ENCODE results near the gene ADCY10. TPM values are rescaled to one million over a fixed set of nuclear protein-coding genes. Genes with fewer than 3 reads are reported as not detected.

The ADCY10 gene
- total and polyA plus RNA-seq, 2 experiments from 2014 or later: not detected

GRCh38 chr1:167893798-167894197, 20.1 kb downstream of the ADCY10 start:
- H3K9me3 Mint-ChIP-seq: no peaks in the 10 kb centered on the region
- Histone ChIP-seq H3K4me1 (ENCODE audit: insufficient read depth) (no peaks in the 10 kb centered on the region), H3K36me3 (ENCODE audit: insufficient read depth) (no peaks in the 10 kb centered on the region), H3F3A (replicated peaks; ENCODE audit: low read depth) (no peaks in the 10 kb centered on the region), H2AFZ (peak overlapping the region; percentile 69; the same call in 1 of the 2 replicates), H3K79me2 (replicated peaks; ENCODE audit: insufficient read depth) (no peaks in the 10 kb centered on the region), H4K20me1 (replicated peaks; ENCODE audit: insufficient read depth) (no peaks in the 10 kb centered on the region), H3K4me2 (no peak overlapping the region), H3K27ac (ENCODE audit: low read depth) (no peak overlapping the region), H3K4me3 (no peak overlapping the region), H3K27me3 (ENCODE audit: insufficient read depth) (no peaks in the 10 kb centered on the region), H3K9me2 (ENCODE audit: insufficient read depth) (no peaks in the 10 kb centered on the region)
- no peak overlapping the region for H3K4me3 Mint-ChIP-seq
- H3K36me3 Mint-ChIP-seq (ENCODE audit: low read depth): no peaks in the 10 kb centered on the region
- ATAC-seq (peak; percentile 55), DNase-seq (ENCODE audit: low spot score) (no peak)
- TF ChIP-seq, protein P1, sequence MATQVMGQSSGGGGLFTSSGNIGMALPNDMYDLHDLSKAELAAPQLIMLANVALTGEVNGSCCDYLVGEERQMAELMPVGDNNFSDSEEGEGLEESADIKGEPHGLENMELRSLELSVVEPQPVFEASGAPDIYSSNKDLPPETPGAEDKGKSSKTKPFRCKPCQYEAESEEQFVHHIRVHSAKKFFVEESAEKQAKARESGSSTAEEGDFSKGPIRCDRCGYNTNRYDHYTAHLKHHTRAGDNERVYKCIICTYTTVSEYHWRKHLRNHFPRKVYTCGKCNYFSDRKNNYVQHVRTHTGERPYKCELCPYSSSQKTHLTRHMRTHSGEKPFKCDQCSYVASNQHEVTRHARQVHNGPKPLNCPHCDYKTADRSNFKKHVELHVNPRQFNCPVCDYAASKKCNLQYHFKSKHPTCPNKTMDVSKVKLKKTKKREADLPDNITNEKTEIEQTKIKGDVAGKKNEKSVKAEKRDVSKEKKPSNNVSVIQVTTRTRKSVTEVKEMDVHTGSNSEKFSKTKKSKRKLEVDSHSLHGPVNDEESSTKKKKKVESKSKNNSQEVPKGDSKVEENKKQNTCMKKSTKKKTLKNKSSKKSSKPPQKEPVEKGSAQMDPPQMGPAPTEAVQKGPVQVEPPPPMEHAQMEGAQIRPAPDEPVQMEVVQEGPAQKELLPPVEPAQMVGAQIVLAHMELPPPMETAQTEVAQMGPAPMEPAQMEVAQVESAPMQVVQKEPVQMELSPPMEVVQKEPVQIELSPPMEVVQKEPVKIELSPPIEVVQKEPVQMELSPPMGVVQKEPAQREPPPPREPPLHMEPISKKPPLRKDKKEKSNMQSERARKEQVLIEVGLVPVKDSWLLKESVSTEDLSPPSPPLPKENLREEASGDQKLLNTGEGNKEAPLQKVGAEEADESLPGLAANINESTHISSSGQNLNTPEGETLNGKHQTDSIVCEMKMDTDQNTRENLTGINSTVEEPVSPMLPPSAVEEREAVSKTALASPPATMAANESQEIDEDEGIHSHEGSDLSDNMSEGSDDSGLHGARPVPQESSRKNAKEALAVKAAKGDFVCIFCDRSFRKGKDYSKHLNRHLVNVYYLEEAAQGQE (IDR thresholded peaks at IDR 0.05; ENCODE audit: unreplicated experiment): no peak
- TF ChIP-seq NANOG (IDR thresholded peaks at IDR 0.05; ENCODE audit: borderline replicate concordance) (no peak), STAT1 (IDR thresholded peaks at IDR 0.05; ENCODE audit: unreplicated experiment) (no peak), CTCF (conservative IDR thresholded peaks at IDR 0.05; ENCODE audit: low read depth in 2 of 2) (no peak), JUNB (IDR thresholded peaks at IDR 0.05; ENCODE audit: unreplicated experiment) (no peak), POLR2AphosphoS5 (IDR thresholded peaks at IDR 0.05; ENCODE audit: low read depth) (no peak), EZH2phosphoT487 (IDR thresholded peaks at IDR 0.05; ENCODE audit: unreplicated experiment) (no peak), ZNF462 (CRISPR knock-in tag; IDR thresholded peaks at IDR 0.05) (no peak), EZH2 (IDR thresholded peaks at IDR 0.05; ENCODE audit: low read depth, unreplicated experiment) (no peak), CREB1 (CRISPR knock-in tag; IDR thresholded peaks at IDR 0.05; ENCODE audit: low read depth) (no peak), ZNF331 (CRISPR knock-in tag; IDR thresholded peaks at IDR 0.05; ENCODE audit: low read depth) (no peak)
- TF ChIP-seq, protein P2, sequence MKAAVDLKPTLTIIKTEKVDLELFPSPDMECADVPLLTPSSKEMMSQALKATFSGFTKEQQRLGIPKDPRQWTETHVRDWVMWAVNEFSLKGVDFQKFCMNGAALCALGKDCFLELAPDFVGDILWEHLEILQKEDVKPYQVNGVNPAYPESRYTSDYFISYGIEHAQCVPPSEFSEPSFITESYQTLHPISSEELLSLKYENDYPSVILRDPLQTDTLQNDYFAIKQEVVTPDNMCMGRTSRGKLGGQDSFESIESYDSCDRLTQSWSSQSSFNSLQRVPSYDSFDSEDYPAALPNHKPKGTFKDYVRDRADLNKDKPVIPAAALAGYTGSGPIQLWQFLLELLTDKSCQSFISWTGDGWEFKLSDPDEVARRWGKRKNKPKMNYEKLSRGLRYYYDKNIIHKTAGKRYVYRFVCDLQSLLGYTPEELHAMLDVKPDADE (IDR thresholded peaks at IDR 0.05): no peak
- no peaks in the 10 kb centered on the region; the same call in 2 of the 3 replicates for H3K4me1 Mint-ChIP-seq
- no peaks in the 10 kb centered on the region for H3K27me3 Mint-ChIP-seq (ENCODE audit: insufficient read depth, low read depth, poor library complexity)
- no peak overlapping the region for H3K27ac Mint-ChIP-seq

Measured in GM23338 (cell line).